ENCODE results near the gene TBC1D2B. TPM values are rescaled to one million over a fixed set of nuclear protein-coding genes. Genes with fewer than 3 reads are reported as not detected.

Gene TBC1D2B
- total RNA-seq, 5 donors from 2014 or later (not counting 1 experiment from before 2014, with no cell fraction given): 86.1 to 106 (median 101) TPM

GRCh38 chr15:78055919-78056713 lies 21.4 kb downstream of the TBC1D2B start:
- Histone ChIP-seq H3K36me3 (ENCODE audit: control insufficient read depth in 2 of 2, extremely low read depth in 1 of 2, insufficient read depth in 1 of 2, low read length in 1 of 2) (peaks cover 0 to 13% of the 10 kb centered on the region in 2 donors), H3K27ac (ENCODE audit: low read length) (peak overlapping the region; percentile 77), H3K9me3 (no peaks in the 10 kb centered on the region), H3K4me3 (ENCODE audit: control insufficient read depth in 1 of 2, extremely low read depth in 1 of 2, low read length in 1 of 2) (peak overlapping the region in 1 of 2 donors; percentile 8), H3K4me1 (ENCODE audit: control insufficient read depth in 1 of 2, extremely low read depth in 1 of 2, insufficient read depth in 2 of 2, low read length in 2 of 2) (peaks cover 77 to 86% of the 10 kb centered on the region in 2 experiments), H3K27me3 (replicated peaks in 1 of 2; ENCODE audit: control insufficient read depth in 2 of 2, extremely low read depth in 1 of 2, insufficient read depth in 2 of 2, low read length in 1 of 2) (no peaks in the 10 kb centered on the region)
- ChIA-PET CTCF (interaction anchor here (0.6 to 1.5 kb wide), 4 partner anchors 9 to 466 kb away, joined by 3 to 5 read pairs (median 3); no protein-coding TSS in a partner anchor), POLR2A (interaction anchor here (0.7 to 1.0 kb wide), 2 partner anchors 9 to 21 kb away, joined by 3 to 9 read pairs; no protein-coding TSS in a partner anchor)
- Mint-ChIP-seq H3K36me3 (peaks cover 21% of the 10 kb centered on the region), H3K27me3 (no peaks in the 10 kb centered on the region), H3K9me3 (no peaks in the 10 kb centered on the region), H3K4me1 (peaks cover 94 to 95% (median 95%) of the 10 kb centered on the region in 3 donors), H3K4me3 (peak overlapping the region; percentile 50 to 67 (median 56)), H3K27ac (peak overlapping the region; percentile 95 to 96)
- ATAC-seq (replicated peaks in 1 of 4): peak; percentile 33 to 53 (median 44)
- WGBS (ENCODE audit: insufficient coverage): 17% methylated on average over 1 of the region's 2 CpGs
- peak in 1 of 35 experiments; percentile 55 for DNase-seq

- Mint-ChIP-seq H3K4me1 (peaks cover 99 to 100% (median 99%) of the 10 kb centered on the region in 3 donors), H3K9me3 (no peaks in the 10 kb centered on the region), H3K27ac (peak overlapping the region; percentile 95 to 96), H3K4me3 (peak overlapping the region in 2 of 3 donors; percentile 13 to 67), H3K36me3 (peaks cover 21% of the 10 kb centered on the region), H3K27me3 (no peaks in the 10 kb centered on the region)
- WGBS (ENCODE audit: insufficient coverage): no CpG with 5 or more reads among the region's 1 CpG
- peak overlapping the region; percentile 77 for H3K27ac ChIP-seq (ENCODE audit: low read length)
- ChIA-PET POLR2A (interaction anchor here (0.6 to 1.4 kb wide), 2 partner anchors 12 to 21 kb away, joined by 3 to 4 read pairs; no protein-coding TSS in a partner anchor), CTCF (interaction anchor here in 1 of 2 donors (1.8 kb wide), 1 partner anchor 19 kb away, joined by 5 read pairs; no protein-coding TSS in a partner anchor)
- H3K36me3 ChIP-seq (ENCODE audit: control insufficient read depth in 2 of 2, extremely low read depth in 1 of 2, insufficient read depth in 1 of 2, low read length in 1 of 2): peaks cover 0 to 13% of the 10 kb centered on the region in 2 donors
- H3K9me3 ChIP-seq: no peaks in the 10 kb centered on the region
- H3K4me1 ChIP-seq (ENCODE audit: control insufficient read depth in 1 of 2, extremely low read depth in 1 of 2, insufficient read depth in 2 of 2, low read length in 2 of 2): peaks cover 85 to 86% of the 10 kb centered on the region in 2 experiments
- H3K27me3 ChIP-seq (replicated peaks in 1 of 2; ENCODE audit: control insufficient read depth in 2 of 2, extremely low read depth in 1 of 2, insufficient read depth in 2 of 2, low read length in 1 of 2): no peaks in the 10 kb centered on the region
- no peak overlapping the region for H3K4me3 ChIP-seq (ENCODE audit: control insufficient read depth in 1 of 2, extremely low read depth in 1 of 2, low read length in 1 of 2)
- DNase-seq (peak in 24 of 35 experiments; percentile 22 to 75 (median 52)), ATAC-seq (replicated peaks in 1 of 4) (peak in 3 of 4 experiments; percentile 26 to 51 (median 34))
Observed at GRCh38 chr15:78054966-78055365, 22.5 kb downstream of the TBC1D2B start.

- H3K27ac Mint-ChIP-seq: peak overlapping the region; percentile 95 to 96
- peaks cover 99 to 100% (median 99%) of the 10 kb centered on the region in 3 donors for H3K4me1 Mint-ChIP-seq
- peaks cover 86 to 87% of the 10 kb centered on the region in 2 experiments for H3K4me1 ChIP-seq (ENCODE audit: control insufficient read depth in 1 of 2, extremely low read depth in 1 of 2, insufficient read depth in 2 of 2, low read length in 2 of 2)
- no peak for ATAC-seq (replicated peaks in 1 of 4)
- peaks cover 0 to 13% of the 10 kb centered on the region in 2 donors for H3K36me3 ChIP-seq (ENCODE audit: control insufficient read depth in 2 of 2, extremely low read depth in 1 of 2, insufficient read depth in 1 of 2, low read length in 1 of 2)
- no peaks in the 10 kb centered on the region for H3K27me3 Mint-ChIP-seq
- WGBS (ENCODE audit: insufficient coverage): no CpG with 5 or more reads among the region's 2 CpGs
- no peaks in the 10 kb centered on the region for H3K27me3 ChIP-seq (replicated peaks in 1 of 2; ENCODE audit: control insufficient read depth in 2 of 2, extremely low read depth in 1 of 2, insufficient read depth in 2 of 2, low read length in 1 of 2)
- CTCF ChIA-PET: interaction anchor here in 1 of 2 donors (0.9 to 1.8 kb wide), 2 partner anchors 10 to 19 kb away, joined by 3 to 5 read pairs; no protein-coding TSS in a partner anchor
- H3K27ac ChIP-seq (ENCODE audit: low read length): peak overlapping the region; percentile 77
- peaks cover 21% of the 10 kb centered on the region for H3K36me3 Mint-ChIP-seq
- H3K4me3 ChIP-seq (ENCODE audit: control insufficient read depth in 1 of 2, extremely low read depth in 1 of 2, low read length in 1 of 2): no peak overlapping the region
- POLR2A ChIA-PET: interaction anchor here (0.6 to 1.4 kb wide), 2 partner anchors 13 to 21 kb away, joined by 3 to 4 read pairs; no protein-coding TSS in a partner anchor
- H3K9me3 ChIP-seq: no peaks in the 10 kb centered on the region
- peak overlapping the region in 1 of 3 donors; percentile 67 for H3K4me3 Mint-ChIP-seq
- H3K9me3 Mint-ChIP-seq: no peaks in the 10 kb centered on the region
- no peak for DNase-seq
Observed at GRCh38 chr15:78054518-78054917, 23.0 kb downstream of the TBC1D2B start.

- ATAC-seq (replicated peaks in 1 of 4) (no peak), DNase-seq (no peak)
- H3K9me3 Mint-ChIP-seq: no peaks in the 10 kb centered on the region
- peaks cover 87 to 91% of the 10 kb centered on the region in 2 experiments for H3K4me1 ChIP-seq (ENCODE audit: control insufficient read depth in 1 of 2, extremely low read depth in 1 of 2, insufficient read depth in 2 of 2, low read length in 2 of 2)
- H3K27me3 Mint-ChIP-seq: no peaks in the 10 kb centered on the region
- no peaks in the 10 kb centered on the region for H3K9me3 ChIP-seq
- peaks cover 0 to 17% of the 10 kb centered on the region in 2 donors for H3K36me3 ChIP-seq (ENCODE audit: control insufficient read depth in 2 of 2, extremely low read depth in 1 of 2, insufficient read depth in 1 of 2, low read length in 1 of 2)
- peaks cover 17% of the 10 kb centered on the region for H3K36me3 Mint-ChIP-seq
- H3K27ac Mint-ChIP-seq: peak overlapping the region; percentile 95 to 96
- H3K27ac ChIP-seq (ENCODE audit: low read length): peak overlapping the region; percentile 77
- CTCF ChIA-PET: interaction anchor here in 1 of 2 donors (1.2 to 3.2 kb wide), 3 partner anchors 9 to 52 kb away, joined by 3 to 33 read pairs (median 6); no protein-coding TSS in a partner anchor
- peak overlapping the region; percentile 50 to 78 (median 59) for H3K4me3 Mint-ChIP-seq
- WGBS (ENCODE audit: insufficient coverage): 0% methylated on average over 1 of the region's 5 CpGs
- no peak overlapping the region for H3K4me3 ChIP-seq (ENCODE audit: control insufficient read depth in 1 of 2, extremely low read depth in 1 of 2, low read length in 1 of 2)
- no peaks in the 10 kb centered on the region for H3K27me3 ChIP-seq (replicated peaks in 1 of 2; ENCODE audit: control insufficient read depth in 2 of 2, extremely low read depth in 1 of 2, insufficient read depth in 2 of 2, low read length in 1 of 2)
- H3K4me1 Mint-ChIP-seq: peaks cover 99 to 100% (median 99%) of the 10 kb centered on the region in 3 donors
- POLR2A ChIA-PET: interaction anchor here (0.6 to 1.8 kb wide), 6 partner anchors 10 to 138 kb away, joined by 3 to 7 read pairs (median 4); no protein-coding TSS in a partner anchor
Observed at GRCh38 chr15:78052545-78052944, 25.0 kb downstream of the TBC1D2B start.

GRCh38 chr15:78052001-78052401 lies 25.5 kb downstream of the TBC1D2B start:
- H3K9me3 ChIP-seq: no peaks in the 10 kb centered on the region
- H3K4me1 Mint-ChIP-seq: peaks cover 99 to 100% (median 100%) of the 10 kb centered on the region in 3 donors
- POLR2A ChIA-PET: interaction anchor here (1.2 to 1.8 kb wide), 4 partner anchors 10 to 18 kb away, joined by 3 to 7 read pairs (median 4); no protein-coding TSS in a partner anchor
- H3K4me1 ChIP-seq (ENCODE audit: control insufficient read depth in 1 of 2, extremely low read depth in 1 of 2, insufficient read depth in 2 of 2, low read length in 2 of 2): peaks cover 87 to 94% of the 10 kb centered on the region in 2 experiments
- peaks cover 17% of the 10 kb centered on the region for H3K36me3 Mint-ChIP-seq
- peak overlapping the region; percentile 50 to 78 (median 59) for H3K4me3 Mint-ChIP-seq
- no peaks in the 10 kb centered on the region for H3K27me3 ChIP-seq (replicated peaks in 1 of 2; ENCODE audit: control insufficient read depth in 2 of 2, extremely low read depth in 1 of 2, insufficient read depth in 2 of 2, low read length in 1 of 2)
- ATAC-seq (replicated peaks in 1 of 4) (peak in 3 of 4 experiments; percentile 3 to 16 (median 13)), DNase-seq (peak in 1 of 35 experiments; percentile 51)
- H3K36me3 ChIP-seq (ENCODE audit: control insufficient read depth in 2 of 2, extremely low read depth in 1 of 2, insufficient read depth in 1 of 2, low read length in 1 of 2): peaks cover 0 to 17% of the 10 kb centered on the region in 2 donors
- CTCF ChIA-PET: interaction anchor here (0.5 to 3.3 kb wide), 7 partner anchors 10 to 57 kb away, joined by 3 to 33 read pairs (median 6); no protein-coding TSS in a partner anchor
- peak overlapping the region; percentile 77 for H3K27ac ChIP-seq (ENCODE audit: low read length)
- H3K27me3 Mint-ChIP-seq: no peaks in the 10 kb centered on the region
- H3K27ac Mint-ChIP-seq: peak overlapping the region; percentile 95 to 96
- peak overlapping the region in 1 of 2 donors; percentile 33 for H3K4me3 ChIP-seq (ENCODE audit: control insufficient read depth in 1 of 2, extremely low read depth in 1 of 2, low read length in 1 of 2)
- H3K9me3 Mint-ChIP-seq: no peaks in the 10 kb centered on the region

All from T-cell (primary cell).